Activated naive CD8-positive, alpha-beta T cell treated with anti-CD3 and anti-CD28 coated beads, Interleukin-2, amount 50 U/mL, for 16 hours (primary cell): ENCODE measurements around the gene TRAPPC13.
"Not testable (repeated sequence)": the region's sequence is repeated elsewhere in the genome, so short reads cannot be mapped to it uniquely, and the experiment has no call there.

Experiments used
- DNase-seq: peaks from one replicate; pipeline ENCODE4 v3.0.0-alpha.2; 2020; ENCODE audit warnings: low read depth, low spot score

The TRAPPC13 gene

DNA sequence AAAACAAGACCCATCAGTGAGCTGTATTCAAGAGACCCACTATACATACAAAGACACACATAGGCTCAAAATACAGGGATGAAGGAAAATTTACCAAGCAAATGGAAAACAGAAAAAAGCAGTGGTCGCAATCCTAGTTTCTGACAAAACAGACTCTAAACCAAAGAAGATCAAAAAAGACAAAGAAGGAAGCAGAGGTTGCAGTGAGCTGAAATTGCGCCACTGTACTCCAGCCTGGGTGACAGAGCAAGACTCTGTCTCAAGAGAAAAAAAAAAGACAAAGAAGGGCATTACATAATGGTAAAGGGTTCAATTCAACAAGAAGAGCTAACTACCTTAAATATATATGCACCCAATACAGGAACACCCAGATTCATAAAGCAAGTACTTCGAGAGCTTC lies 51.2 kb downstream of the TRAPPC13 start:
- not testable (repeated sequence) for DNase-seq

DNA sequence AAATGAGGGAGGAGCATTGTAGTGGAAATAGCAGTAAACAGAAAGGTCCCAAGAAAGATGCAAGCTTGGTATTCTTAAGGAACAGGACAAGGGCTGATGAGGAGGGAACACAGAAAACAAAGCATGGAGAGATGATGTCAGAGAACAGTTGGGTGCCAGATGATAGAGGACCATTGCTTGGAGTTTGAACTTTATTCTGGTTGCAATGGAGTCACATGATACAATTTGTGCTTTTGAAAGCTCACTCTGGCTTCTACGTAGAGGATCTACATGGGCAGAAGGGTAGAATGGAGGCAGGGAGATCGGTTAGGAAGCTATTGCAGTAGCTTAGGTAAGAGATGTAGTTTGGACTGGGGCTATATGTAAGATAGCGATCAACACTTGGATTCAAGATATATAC lies 57.3 kb downstream of the TRAPPC13 start:
- DNase-seq: no peak

DNA sequence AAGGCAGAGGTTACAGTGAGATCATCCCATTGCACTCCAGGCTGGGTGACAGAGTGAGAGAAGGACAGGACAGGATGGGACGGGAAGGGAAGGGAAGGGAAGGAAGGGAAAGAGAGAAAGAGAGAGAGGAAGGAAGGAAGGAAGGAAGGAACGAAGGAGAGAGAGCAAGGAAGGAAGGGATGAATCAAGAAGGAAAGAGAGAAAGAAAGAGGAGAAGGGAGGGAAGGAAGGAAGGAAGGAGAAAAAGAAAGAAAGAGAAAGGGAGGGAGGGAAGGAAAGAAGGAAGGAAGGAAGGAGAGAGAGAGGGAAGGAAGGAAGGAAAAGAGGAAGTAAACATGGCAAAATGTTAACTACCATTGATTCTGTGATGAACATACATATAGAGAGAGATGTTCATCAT lies 68.3 kb downstream of the TRAPPC13 start:
- no peak for DNase-seq

DNA sequence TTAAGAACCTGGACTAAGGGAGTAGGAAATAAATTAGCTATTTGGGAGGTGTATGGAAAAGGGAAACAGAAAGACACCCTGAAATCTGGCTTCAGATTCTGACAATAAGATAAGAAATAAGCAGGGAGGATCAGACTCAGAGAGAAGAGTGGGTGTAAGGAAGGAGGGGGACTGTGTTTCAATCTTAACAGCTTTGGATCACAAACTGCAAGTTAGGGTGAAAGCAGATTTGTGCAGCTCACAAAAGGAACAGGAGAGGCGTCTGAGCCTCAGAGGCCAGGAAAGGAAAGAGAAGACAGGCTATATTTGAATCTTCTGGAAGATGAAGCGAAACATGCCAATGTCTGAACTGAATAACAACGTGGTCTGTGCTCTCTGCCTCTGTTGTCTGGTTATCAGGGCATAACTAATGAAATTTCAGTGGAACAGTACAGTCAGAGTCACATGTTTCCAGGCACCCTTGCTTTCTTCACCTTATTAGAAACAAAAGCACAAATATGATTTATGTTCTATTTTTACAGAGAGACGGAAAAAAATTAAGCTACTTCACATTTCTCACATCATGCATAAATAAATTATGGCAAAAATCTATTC lies 70.4 kb downstream of the TRAPPC13 start:
- DNase-seq: no peak

DNA sequence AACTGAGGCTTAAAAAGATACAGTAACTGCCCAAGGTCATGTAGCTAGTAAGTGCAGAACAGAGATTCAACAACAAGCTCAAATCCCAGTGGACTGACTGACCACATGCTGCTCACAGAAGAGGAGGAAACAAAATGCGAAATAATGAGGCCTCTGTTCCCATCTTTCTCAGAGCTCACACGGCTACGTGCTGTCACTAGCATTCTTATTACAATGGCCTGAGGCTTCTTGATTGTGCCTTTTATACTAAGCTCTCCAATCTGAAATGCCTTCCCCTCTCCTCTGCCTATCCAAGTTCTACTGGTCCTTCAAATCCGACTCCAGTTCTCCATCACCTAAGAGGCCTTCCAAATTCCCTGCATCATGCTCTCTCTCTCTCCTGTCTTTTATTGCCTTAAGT lies 71.1 kb downstream of the TRAPPC13 start:
- no peak for DNase-seq

DNA sequence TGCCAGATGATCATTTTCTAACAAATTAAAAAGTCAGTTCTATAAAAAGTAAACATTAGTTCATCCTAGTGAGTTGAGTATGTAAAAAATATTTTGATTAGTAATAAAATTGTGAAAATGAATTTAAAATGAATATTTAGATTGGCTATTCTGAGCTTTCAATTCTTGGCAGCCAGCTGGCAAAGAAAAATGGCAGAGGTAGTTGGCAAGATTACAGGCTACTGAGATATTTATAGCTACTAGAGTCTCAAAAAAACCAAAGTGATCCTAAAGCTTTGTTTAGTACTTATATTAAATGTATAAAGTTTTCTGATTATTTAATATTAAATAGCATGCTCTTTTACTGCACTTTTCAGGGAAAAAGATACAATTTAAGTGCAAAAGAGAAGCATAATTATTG lies 72.1 kb downstream of the TRAPPC13 start:
- no peak for DNase-seq

DNA sequence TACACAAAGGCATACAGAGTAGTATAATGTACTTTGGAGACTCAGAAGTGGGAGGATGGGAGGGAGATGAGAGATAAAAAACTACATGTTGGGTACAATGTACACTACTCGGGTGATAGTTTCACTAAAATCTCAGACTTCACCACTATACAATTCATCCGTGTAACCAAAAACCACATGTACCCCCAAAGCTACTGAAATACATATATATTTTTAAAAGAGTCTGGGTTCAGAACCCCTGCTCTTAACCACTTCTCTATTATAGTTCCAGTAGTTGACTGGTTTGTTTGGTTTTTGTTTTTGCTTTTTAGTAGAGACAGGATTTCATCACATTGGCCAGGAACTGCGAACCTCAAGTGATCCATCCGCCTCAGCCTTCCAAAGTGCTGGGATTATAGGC lies 74.5 kb downstream of the TRAPPC13 start:
- no peak for DNase-seq

DNA sequence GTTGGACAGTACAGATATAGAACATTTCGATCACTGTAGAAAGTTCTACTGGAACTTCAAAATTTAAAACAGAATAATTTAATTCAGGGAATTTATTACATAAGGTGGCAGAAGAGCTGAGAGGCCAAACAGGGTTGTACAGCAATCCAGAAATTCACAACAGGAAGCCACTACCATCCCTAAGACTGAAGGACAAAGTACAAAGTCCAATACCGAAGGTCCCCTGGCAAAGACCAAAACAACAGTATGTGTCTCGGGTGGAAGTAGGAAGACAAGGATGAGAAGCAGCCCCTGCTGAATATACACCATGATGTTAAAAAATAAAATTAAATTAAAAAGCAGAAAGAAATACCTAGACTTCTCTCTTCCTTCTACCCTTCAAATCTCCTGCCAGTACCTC lies 77.2 kb downstream of the TRAPPC13 start:
- no peak for DNase-seq

DNA sequence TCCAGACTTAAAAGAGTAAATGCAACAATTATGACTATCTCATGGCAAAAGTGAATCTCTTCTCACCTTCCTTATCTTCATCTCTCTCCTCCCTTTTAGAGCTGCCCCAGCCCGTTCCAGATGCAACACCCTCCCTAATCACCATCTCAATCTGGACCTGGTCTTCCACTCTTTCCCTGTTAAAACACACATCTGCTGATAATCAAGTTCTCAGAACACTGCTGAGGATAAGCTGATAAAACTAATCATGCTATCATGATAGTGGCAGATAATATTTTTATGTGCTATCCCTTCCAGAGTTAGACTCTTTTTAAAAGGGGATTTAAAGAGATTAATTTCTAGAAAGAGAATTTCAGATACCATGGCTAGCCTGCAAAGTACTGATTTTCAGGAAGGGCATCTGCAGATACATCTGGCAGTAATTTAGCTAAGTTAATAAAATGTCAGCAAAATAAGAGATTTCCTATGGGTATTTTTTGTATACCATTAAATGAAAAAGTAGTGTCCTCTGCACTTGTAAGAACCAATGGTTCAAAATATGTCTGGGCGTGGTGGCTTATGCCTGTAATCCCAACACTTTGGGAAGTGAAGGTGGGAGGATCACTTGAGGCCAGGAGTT lies 79.9 kb downstream of the TRAPPC13 start:
- DNase-seq: no peak

DNA sequence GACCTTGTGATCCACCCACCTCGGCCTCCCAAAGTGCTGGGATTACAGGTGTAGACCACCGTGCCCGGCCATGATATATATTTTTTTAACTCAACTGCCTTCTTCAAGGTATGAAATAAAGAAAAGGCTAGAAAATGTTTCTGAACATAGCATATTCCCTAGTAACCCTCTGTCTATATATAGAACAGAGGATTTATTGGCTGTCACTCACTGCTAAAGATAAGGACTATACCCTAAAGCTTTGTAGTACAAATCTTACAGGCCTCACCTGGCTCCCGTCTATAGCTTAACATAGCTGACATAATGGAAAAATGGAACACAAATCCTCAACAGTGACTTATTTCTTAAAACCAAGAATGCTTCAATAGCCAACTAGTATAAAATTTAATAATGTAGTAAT lies 82.8 kb downstream of the TRAPPC13 start:
- DNase-seq: no peak

DNA sequence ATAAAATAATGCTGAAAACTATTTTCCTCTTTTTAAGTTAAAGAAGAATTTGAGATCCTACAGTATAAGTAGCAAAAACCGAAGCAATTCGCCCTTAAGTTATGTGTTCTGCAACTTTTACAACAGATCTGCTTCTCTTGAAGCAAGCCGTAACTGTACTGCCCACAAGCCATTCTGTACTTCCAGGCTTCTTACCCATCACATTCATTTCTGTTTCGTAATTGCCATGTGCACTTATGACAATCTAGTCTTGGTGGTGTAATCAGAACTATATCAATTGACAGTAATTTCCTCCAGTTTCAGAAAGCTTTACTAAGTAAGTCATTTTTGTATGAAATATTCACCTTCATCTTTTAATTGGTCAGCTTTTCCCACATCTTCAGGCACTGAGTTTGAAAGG lies 83.3 kb downstream of the TRAPPC13 start:
- no peak for DNase-seq
